Measurements from ENCODE around the gene CASD1. TPM values are rescaled to one million over a fixed set of nuclear protein-coding genes. Genes with fewer than 3 reads are reported as not detected.

CASD1 gene
- total RNA-seq, 1 donor = 18.7 TPM

GRCh38 chr7:94559972-94560371 is 50.4 kb downstream of the CASD1 start:
- no peak overlapping the region for H3K4me3 ChIP-seq (ENCODE audit: low read depth, low read length)
- no peak for DNase-seq (ENCODE audit: low read depth)
- no peak for TF ChIP-seq CTCF (IDR thresholded peaks at IDR 0.05; ENCODE audit: insufficient read depth, low read length)

- DNase-seq (ENCODE audit: low read depth) = peak; percentile 21
- no peak overlapping the region for H3K4me3 ChIP-seq (ENCODE audit: low read depth, low read length)
- no peak for TF ChIP-seq CTCF (IDR thresholded peaks at IDR 0.05; ENCODE audit: insufficient read depth, low read length)
Measured at GRCh38 chr7:94561841-94562514, 52.4 kb downstream of the CASD1 start.

GRCh38 chr7:94562525-94562924 is 52.9 kb downstream of the CASD1 start:
- DNase-seq (ENCODE audit: low read depth) = no peak

GRCh38 chr7:94565247-94565894 is 55.8 kb downstream of the CASD1 start:
- no peak overlapping the region for H3K4me3 ChIP-seq (ENCODE audit: low read depth, low read length)
- no peak for DNase-seq (ENCODE audit: low read depth)
- TF ChIP-seq CTCF (IDR thresholded peaks at IDR 0.05; ENCODE audit: insufficient read depth, low read length) = no peak

More at GRCh38 chr7:94562525-94562924, 52.9 kb downstream of the CASD1 start:
- H3K4me3 ChIP-seq (ENCODE audit: low read depth, low read length) = no peak overlapping the region
- no peak for TF ChIP-seq CTCF (IDR thresholded peaks at IDR 0.05; ENCODE audit: insufficient read depth, low read length)

GRCh38 chr7:94567396-94567795 is 57.8 kb downstream of the CASD1 start:
- H3K4me3 ChIP-seq (ENCODE audit: low read depth, low read length) = no peak overlapping the region
- DNase-seq (ENCODE audit: low read depth) = no peak
- TF ChIP-seq CTCF (IDR thresholded peaks at IDR 0.05; ENCODE audit: insufficient read depth, low read length) = no peak

- no peak for TF ChIP-seq CTCF (IDR thresholded peaks at IDR 0.05; ENCODE audit: insufficient read depth, low read length)
- H3K4me3 ChIP-seq (ENCODE audit: low read depth, low read length) = no peak overlapping the region
- DNase-seq (ENCODE audit: low read depth) = no peak
Measured at GRCh38 chr7:94571816-94572215, 62.2 kb downstream of the CASD1 start.

Data from fibroblast of the aortic adventitia (primary cell).